Aorta (tissue), 5 donors: ENCODE measurements around the gene KIZ. TPM values are rescaled to one million over a fixed set of nuclear protein-coding genes. Genes with fewer than 3 reads are reported as not detected.

ENCODE experiments used
- ATAC-seq: fragments of 200-7000 bp; cut with Tn5 transposase; one replicate; pipeline ENCODE4 v1.9.1; 2022; ENCODE audit warnings: moderate library complexity; ENCODE audit not compliant: low FRiP score
- DNase-seq, 2 donors: peaks; one replicate each; pipeline ENCODE4 v3.0.0-alpha.2; 2020
- H3K27ac ChIP-seq, 2 donors: one replicate each; pipeline ENCODE4 v1.5.1; 2013; ENCODE audit warnings: low read length in 2 of 2, mild to moderate bottlenecking in 2 of 2, moderate library complexity in 2 of 2, control low read depth in 1 of 2, inconsistent platforms in 1 of 2, low read depth in 1 of 2
- H3K27me3 ChIP-seq, 2 donors: one replicate each; pipeline ENCODE4 v1.6.1; 2013; ENCODE audit warnings: control low read depth in 1 of 2, low read length in 1 of 2, mild to moderate bottlenecking in 1 of 2, moderate library complexity in 1 of 2; ENCODE audit not compliant: insufficient read depth in 2 of 2, control insufficient read depth in 1 of 2
- H3K36me3 ChIP-seq, 2 donors: one replicate each; pipeline ENCODE4 v1.6.1; 2013; ENCODE audit warnings: control low read depth in 1 of 2, low read length in 1 of 2, mild to moderate bottlenecking in 1 of 2; ENCODE audit not compliant: insufficient read depth in 2 of 2, control insufficient read depth in 1 of 2
- H3K4me1 ChIP-seq, 2 donors: one replicate each; pipeline ENCODE4 v1.6.1; 2013; ENCODE audit warnings: low read length in 2 of 2, control low read depth in 1 of 2, mild to moderate bottlenecking in 1 of 2, moderate library complexity in 1 of 2; ENCODE audit not compliant: insufficient read depth in 2 of 2, control insufficient read depth in 1 of 2
- H3K4me3 ChIP-seq, 2 donors: one replicate each; pipeline ENCODE4 v1.5.1; 2013; ENCODE audit warnings: low read length in 2 of 2, control low read depth in 1 of 2, mild to moderate bottlenecking in 1 of 2
- H3K9me3 ChIP-seq: one replicate; pipeline ENCODE4 v1.6.1; 2013; ENCODE audit warnings: mild to moderate bottlenecking, low read length; ENCODE audit not compliant: control insufficient read depth
- WGBS, 2 donors: extraction: QIAGEN DNeasy Blood & Tissue Kit; methylation state at CpG; one replicate each; pipeline ENCODE4 v1.1.7; 2013; 5-methylcytosine and 5-hydroxymethylcytosine counted together
- intact Hi-C, 2 donors: fragments of 100-400 bp; cut with DNase I; formaldehyde crosslinking; loops; one replicate each; pipeline versions ENCODE4 v1.14.2 to v1.15.0; 2022
- polyA plus RNA-seq, 2 donors: library from polyadenylated mRNA; stranded (reverse); fragments of 200-250 nt; gene quantifications; one replicate each; pipeline ENCODE4 v1.2.3, GENCODE V29; 2013
- total RNA-seq, 2 donors: library from RNA; stranded (reverse); fragmentation: NEBNext Ultra II Directional; extraction: Animal tissue kit (Norgen Biotek cat#: 25700); gene quantifications; one replicate each; pipeline ENCODE4 v1.2.1, GENCODE V29; 2021
- donor health status: healthy with polysubstance abuse.
- donor health status: Bipolar disorder and iron deficiency.
- donor health status: DM: no; HTN: no; CAD: no.
- donor health status: DM: no; HTN: no; CAD: no.
- donor health status: DM: yes; HTN: yes; CAD: no.

Gene KIZ
- total and polyA plus RNA-seq, 4 donors, result 15.9 to 29.4 (median 22.3) TPM

- Histone ChIP-seq H3K4me3 (no peak overlapping the region), H3K27me3 (no peaks in the 10 kb centered on the region), H3K4me1 (no peaks in the 10 kb centered on the region), H3K27ac (no peak overlapping the region), H3K36me3 (no peaks in the 10 kb centered on the region), H3K9me3 (no peaks in the 10 kb centered on the region)
- ATAC-seq (no peak), DNase-seq (no peak)
- 100% methylated on average over 2 of the region's 2 CpGs for WGBS, 2 donors
- intact Hi-C loops, result no loop called here
Observed at GRCh38 chr20:21172626-21173025, 46.7 kb downstream of the KIZ start.

GRCh38 chr20:21173485-21173884 lies 47.6 kb downstream of the KIZ start:
- 33 to 39% methylated on average over 2 of the region's 2 CpGs for WGBS, 2 donors
- ATAC-seq (no peak), DNase-seq (no peak)
- Histone ChIP-seq H3K9me3 (no peaks in the 10 kb centered on the region), H3K27me3 (no peaks in the 10 kb centered on the region), H3K27ac (no peak overlapping the region), H3K36me3 (no peaks in the 10 kb centered on the region), H3K4me3 (no peak overlapping the region), H3K4me1 (no peaks in the 10 kb centered on the region)
- intact Hi-C loops, result no loop called here

- no peaks in the 10 kb centered on the region for H3K4me1 ChIP-seq
- DNase-seq (no peak), ATAC-seq (no peak)
- H3K27ac ChIP-seq, result no peak overlapping the region
- no peaks in the 10 kb centered on the region for H3K36me3 ChIP-seq
- no peak overlapping the region for H3K4me3 ChIP-seq
- intact Hi-C loops, result no loop called here
- H3K27me3 ChIP-seq, result no peaks in the 10 kb centered on the region
- 85 to 88% methylated on average over 2 of the region's 2 CpGs for WGBS, 2 donors
- no peaks in the 10 kb centered on the region for H3K9me3 ChIP-seq
Observed at GRCh38 chr20:21174516-21175239, 48.8 kb downstream of the KIZ start.

GRCh38 chr20:21175433-21175832 lies 49.6 kb downstream of the KIZ start:
- DNase-seq (no peak), ATAC-seq (no peak)
- Histone ChIP-seq H3K9me3 (no peaks in the 10 kb centered on the region), H3K27ac (no peak overlapping the region), H3K4me1 (no peaks in the 10 kb centered on the region), H3K36me3 (no peaks in the 10 kb centered on the region), H3K27me3 (no peaks in the 10 kb centered on the region), H3K4me3 (no peak overlapping the region)
- intact Hi-C loops, result no loop called here

GRCh38 chr20:21177767-21178166 lies 51.9 kb downstream of the KIZ start:
- H3K27ac ChIP-seq, result no peak overlapping the region
- no peaks in the 10 kb centered on the region for H3K9me3 ChIP-seq
- H3K27me3 ChIP-seq, result no peaks in the 10 kb centered on the region
- H3K4me3 ChIP-seq, result no peak overlapping the region
- WGBS, 2 donors, result 92 to 93% methylated on average over 2 of the region's 2 CpGs
- DNase-seq, result no peak
- no peaks in the 10 kb centered on the region for H3K36me3 ChIP-seq
- intact Hi-C loops, result no loop called here
- H3K4me1 ChIP-seq, result peaks cover under 1 to 2% of the 10 kb centered on the region in 2 donors
- no peak for ATAC-seq

GRCh38 chr20:21179757-21180156 lies 53.9 kb downstream of the KIZ start:
- H3K4me1 ChIP-seq, result peaks cover 8 to 9% of the 10 kb centered on the region in 2 donors
- WGBS, 2 donors, result 36 to 60% methylated on average over 2 of the region's 2 CpGs
- no peaks in the 10 kb centered on the region for H3K27me3 ChIP-seq
- H3K4me3 ChIP-seq, result no peak overlapping the region
- DNase-seq (no peak), ATAC-seq (no peak)
- intact Hi-C loops, result loop anchor here in 1 of 2 donors (5.0 kb wide), 1 partner anchor 52 kb away; the partner anchor contains the start of gene KIZ
- H3K9me3 ChIP-seq, result no peaks in the 10 kb centered on the region
- no peak overlapping the region for H3K27ac ChIP-seq
- no peaks in the 10 kb centered on the region for H3K36me3 ChIP-seq

GRCh38 chr20:21180248-21180647 lies 54.4 kb downstream of the KIZ start:
- Histone ChIP-seq H3K36me3 (no peaks in the 10 kb centered on the region), H3K27ac (no peak overlapping the region), H3K4me3 (no peak overlapping the region), H3K4me1 (peaks cover 8 to 9% of the 10 kb centered on the region in 2 donors), H3K27me3 (no peaks in the 10 kb centered on the region), H3K9me3 (no peaks in the 10 kb centered on the region)
- intact Hi-C loops, result loop anchor here in 1 of 2 donors (5.0 kb wide), 1 partner anchor 53 kb away; the partner anchor contains the start of gene KIZ
- ATAC-seq (no peak), DNase-seq (no peak)
- 62 to 67% methylated on average over 6 of the region's 6 CpGs for WGBS, 2 donors

- ATAC-seq (no peak), DNase-seq (no peak)
- Histone ChIP-seq H3K4me1 (peaks cover 8 to 9% of the 10 kb centered on the region in 2 donors), H3K4me3 (no peak overlapping the region), H3K27ac (no peak overlapping the region), H3K36me3 (no peaks in the 10 kb centered on the region), H3K9me3 (no peaks in the 10 kb centered on the region), H3K27me3 (no peaks in the 10 kb centered on the region)
- WGBS, 2 donors, result 90 to 92% methylated on average over 3 of the region's 3 CpGs
- intact Hi-C loops, result loop anchor here in 1 of 2 donors (5.0 kb wide), 1 partner anchor 54 kb away; the partner anchor contains the start of gene KIZ
Observed at GRCh38 chr20:21181028-21181427, 55.1 kb downstream of the KIZ start.
